PC-3 (cell line): Measurements from ENCODE around the gene PRTG. TPM values are rescaled to one million over a fixed set of nuclear protein-coding genes. Genes with fewer than 3 reads are reported as not detected.

ENCODE experiments used
- ATAC-seq: fragments of 200-7000 bp; cut with Tn5 transposase; 2 replicates; pipeline ENCODE4 v1.9.1; 2020; ENCODE audit warnings: mild to moderate bottlenecking, moderate library complexity
- BruUV-seq: library from RNA; stranded (reverse); fragments of 400-500 nt; replicated peaks from 2 replicates; lab custom pipeline; 2021; lab: Mats Ljungman, UMichigan
- CTCF ChIA-PET: fragments of 300-600 bp; sonication (Branson Sonifier 250); formaldehyde crosslinking; loops from one replicate; lab custom pipeline; 2022; ENCODE audit warnings: antibody characterized with exemption; lab: Charles Lee
- POLR2A ChIA-PET: fragments of 300-600 bp; sonication (Branson Sonifier 250); formaldehyde crosslinking; loops from one replicate; lab custom pipeline; 2022; ENCODE audit warnings: antibody characterized with exemption; ENCODE audit not compliant: unreplicated experiment; lab: Charles Lee
- DNase-seq: peaks from one replicate; pipeline ENCODE4 v3.0.0-alpha.2; 2015
- H2AFZ ChIP-seq: fragments of 300-600 bp; sonication (generic); 2 replicates; pipeline ENCODE4 v1.6.0; 2016; ENCODE audit warnings: antibody characterized with exemption, low read length
- H3F3A ChIP-seq: fragments of 300-600 bp; sonication (generic); one replicate; pipeline ENCODE4 v1.6.0; 2017; ENCODE audit warnings: antibody characterized with exemption, low read length, control low read depth, mild to moderate bottlenecking; ENCODE audit not compliant: unreplicated experiment
- H3K27ac ChIP-seq: fragments of 300-600 bp; sonication (generic); 2 replicates; pipeline ENCODE4 v1.5.1; 2016; ENCODE audit warnings: mild to moderate bottlenecking, low read length
- H3K27me3 ChIP-seq: fragments of 300-600 bp; sonication (generic); 2 replicates; pipeline ENCODE4 v1.6.1; 2016; ENCODE audit warnings: low read length, mixed read lengths
- H3K36me3 ChIP-seq: fragments of 300-600 bp; sonication (generic); 2 replicates; pipeline ENCODE4 v1.6.1; 2016; ENCODE audit warnings: low read depth, mixed run types, low read length, mixed read lengths
- H3K4me1 ChIP-seq: fragments of 300-600 bp; sonication (generic); 2 replicates; pipeline ENCODE4 v1.5.1; 2016; ENCODE audit warnings: low read length; ENCODE audit not compliant: insufficient read depth
- H3K4me2 ChIP-seq: fragments of 300-600 bp; sonication (generic); 2 replicates; pipeline ENCODE4 v1.6.0; 2016; ENCODE audit warnings: low read length
- H3K4me3 ChIP-seq: fragments of 300-600 bp; sonication (generic); 2 replicates; pipeline ENCODE4 v1.5.1; 2016; ENCODE audit warnings: mild to moderate bottlenecking, low read length, mixed read lengths
- H3K79me2 ChIP-seq: fragments of 300-600 bp; sonication (generic); 2 replicates; pipeline ENCODE4 v1.6.1; 2017; ENCODE audit warnings: low read length, mixed read lengths
- H3K9ac ChIP-seq: fragments of 300-600 bp; sonication (generic); 2 replicates; pipeline ENCODE4 v1.6.0; 2016; ENCODE audit warnings: mild to moderate bottlenecking, low read length
- H3K9me2 ChIP-seq: fragments of 300-600 bp; sonication (generic); replicated peaks from 2 replicates; pipeline ENCODE4 v1.6.1; 2016; ENCODE audit warnings: mixed run types, low read length, mixed read lengths
- H3K9me3 ChIP-seq: fragments of 300-600 bp; sonication (generic); 2 replicates; pipeline ENCODE4 v1.6.1; 2016; ENCODE audit warnings: low read length, mixed read lengths
- H4K20me1 ChIP-seq: fragments of 300-600 bp; sonication (generic); 2 replicates; pipeline ENCODE4 v1.6.1; 2016; ENCODE audit warnings: low read length, mixed read lengths
- CTCF ChIP-seq: fragments of 300-600 bp; sonication (generic); conservative IDR thresholded peaks from 2 replicates; pipeline ENCODE4 v1.5.1; 2017; ENCODE audit warnings: antibody characterized with exemption, low read depth, mild to moderate bottlenecking, low read length
- EZH2 ChIP-seq: fragments of 300-600 bp; sonication (generic); IDR thresholded peaks from one replicate; pipeline ENCODE4 v1.6.1; 2017; ENCODE audit warnings: antibody characterized with exemption, mild to moderate bottlenecking, low read length; ENCODE audit not compliant: unreplicated experiment
- EZH2phosphoT487 ChIP-seq: fragments of 300-600 bp; sonication (generic); IDR thresholded peaks from 2 replicates; pipeline ENCODE4 v1.6.1; 2018; ENCODE audit warnings: mild to moderate bottlenecking, antibody characterized with exemption, low read length, borderline replicate concordance
- intact Hi-C: fragments of 100-400 bp; cut with micrococcal nuclease; formaldehyde crosslinking; loops from 2 replicates; pipeline ENCODE4 v1.9.0; 2023
- total RNA-seq: library from RNA; depleted of rRNA; stranded (reverse); fragments of >200 nt; gene quantifications from 2 replicates; pipeline ENCODE4 v1.2.3, GENCODE V29; 2014

PRTG gene
- total RNA-seq, 1 experiment from 2014 or later, result 5.2 TPM

- no peaks in the 10 kb centered on the region for H3F3A ChIP-seq
- H3K79me2 ChIP-seq, result no peaks in the 10 kb centered on the region
- H3K4me1 ChIP-seq, result no peaks in the 10 kb centered on the region
- no peak overlapping the region for H3K4me2 ChIP-seq
- no peaks in the 10 kb centered on the region for H3K9me3 ChIP-seq
- no peak overlapping the region for H3K27ac ChIP-seq
- no TSS peak for BruUV-seq
- intact Hi-C loops, result no loop called here
- ChIA-PET POLR2A (no interaction called here), CTCF (no interaction called here)
- H3K4me3 ChIP-seq, result no peak overlapping the region
- H3K9ac ChIP-seq, result no peak overlapping the region
- no peaks in the 10 kb centered on the region for H3K36me3 ChIP-seq
- H2AFZ ChIP-seq, result no peak overlapping the region
- H3K9me2 ChIP-seq, result no peaks in the 10 kb centered on the region
- ATAC-seq (no peak), DNase-seq (no peak)
- TF ChIP-seq CTCF, result no peak
- no peak for TF ChIP-seq EZH2
- TF ChIP-seq EZH2phosphoT487, result no peak
- no peaks in the 10 kb centered on the region for H4K20me1 ChIP-seq
- H3K27me3 ChIP-seq, result peaks cover 7% of the 10 kb centered on the region; the same call in 1 of the 2 replicates
Observed at GRCh38 chr15:55712363-55712762, 30.6 kb downstream of the PRTG start.

GRCh38 chr15:55710286-55710685, 32.7 kb downstream of the PRTG start:
- ATAC-seq, result no peak
- no TSS peak for BruUV-seq
- H3K27me3 ChIP-seq, result peaks cover 6% of the 10 kb centered on the region; the same call in 1 of the 2 replicates
- ChIA-PET CTCF (no interaction called here), POLR2A (no interaction called here)
- H3K4me2 ChIP-seq, result no peak overlapping the region
- H3K9me3 ChIP-seq, result no peaks in the 10 kb centered on the region
- no peaks in the 10 kb centered on the region for H3K9me2 ChIP-seq
- H3K4me1 ChIP-seq, result no peaks in the 10 kb centered on the region
- DNase-seq, result no peak
- H3K36me3 ChIP-seq, result no peaks in the 10 kb centered on the region
- TF ChIP-seq CTCF (no peak), EZH2 (no peak), EZH2phosphoT487 (no peak)
- no peak overlapping the region for H3K27ac ChIP-seq
- no peak overlapping the region for H3K9ac ChIP-seq
- no peak overlapping the region for H2AFZ ChIP-seq
- no peaks in the 10 kb centered on the region for H3F3A ChIP-seq
- intact Hi-C loops, result no loop called here
- no peaks in the 10 kb centered on the region for H4K20me1 ChIP-seq
- no peaks in the 10 kb centered on the region for H3K79me2 ChIP-seq
- H3K4me3 ChIP-seq, result no peak overlapping the region

GRCh38 chr15:55709458-55709857, 33.5 kb downstream of the PRTG start:
- no peaks in the 10 kb centered on the region for H3K79me2 ChIP-seq
- H2AFZ ChIP-seq, result no peak overlapping the region
- H3K9me2 ChIP-seq, result no peaks in the 10 kb centered on the region
- ChIA-PET CTCF (no interaction called here), POLR2A (no interaction called here)
- no peak overlapping the region for H3K4me3 ChIP-seq
- H3K9ac ChIP-seq, result no peak overlapping the region
- H3K4me1 ChIP-seq, result no peaks in the 10 kb centered on the region
- H3K27ac ChIP-seq, result no peak overlapping the region
- H3K36me3 ChIP-seq, result no peaks in the 10 kb centered on the region
- no TSS peak for BruUV-seq
- ATAC-seq, result no peak
- no peaks in the 10 kb centered on the region for H4K20me1 ChIP-seq
- no peaks in the 10 kb centered on the region for H3K9me3 ChIP-seq
- no peaks in the 10 kb centered on the region for H3F3A ChIP-seq
- 0 out of 2 replicates have a peak, but pooled peaks cover 3% of the 10 kb centered on the region for H3K27me3 ChIP-seq
- TF ChIP-seq EZH2, result no peak
- no peak for TF ChIP-seq CTCF
- TF ChIP-seq EZH2phosphoT487, result no peak
- H3K4me2 ChIP-seq, result no peak overlapping the region
- DNase-seq, result peak; percentile 15
- intact Hi-C loops, result no loop called here
